Neural cell (in vitro differentiated cells): ENCODE data around the gene PTPRN2.

ENCODE experiments used
- CTCF ChIP-seq: fragments of 450-650 bp; IDR thresholded peaks from 2 replicates; pipeline ENCODE4 v1.5.1; 2014; ENCODE audit warnings: antibody characterized with exemption, mild to moderate bottlenecking, moderate library complexity; ENCODE audit not compliant: poor library complexity, severe bottlenecking
- EZH2 ChIP-seq: fragments of 200-600, 300-800 bp; shearing (Covaris generic), sonication (generic); IDR thresholded peaks from 2 replicates; pipeline ENCODE4 v1.6.1; 2014; ENCODE audit warnings: antibody characterized with exemption, low read length, borderline replicate concordance, mild to moderate bottlenecking; ENCODE audit not compliant: insufficient read depth, poor library complexity, severe bottlenecking
- MXI1 ChIP-seq: fragments of 450-650 bp; conservative IDR thresholded peaks from 2 replicates; pipeline ENCODE4 v1.6.1; 2014; ENCODE audit warnings: antibody characterized with exemption, mild to moderate bottlenecking; ENCODE audit not compliant: poor library complexity, severe bottlenecking
- RAD21 ChIP-seq: fragments of 450-650 bp; conservative IDR thresholded peaks from 2 replicates; pipeline ENCODE4 v1.6.1; 2014; ENCODE audit warnings: antibody characterized with exemption, mild to moderate bottlenecking, moderate library complexity
- REST ChIP-seq: IDR thresholded peaks from 2 replicates; pipeline ENCODE4 v1.6.1; 2012; ENCODE audit warnings: borderline replicate concordance

- TF ChIP-seq CTCF = no peak
- TF ChIP-seq EZH2 = no peak
- no peak for TF ChIP-seq REST
- TF ChIP-seq RAD21 = no peak
- TF ChIP-seq MXI1 = no peak
Observed at GRCh38 chr7:157538321-157538720, 1049.3 kb downstream of the PTPRN2 start.
